Mesothelial cell of epicardium (in vitro differentiated cells): ENCODE measurements around the gene SCFD2. TPM values are rescaled to one million over a fixed set of nuclear protein-coding genes. Genes with fewer than 3 reads are reported as not detected.

Experiments used
- DNase-seq, 2 experiments: peaks; one replicate each; pipeline ENCODE4 v3.0.0; 2021; ENCODE audit warnings: low spot score in 2 of 2; ENCODE audit not compliant: unreplicated experiment in 2 of 2
- H3K27ac Mint-ChIP-seq: 2 replicates; pipeline ENCODE4 v1.8.0; 2021; ENCODE audit warnings: mixed read lengths
- H3K27me3 Mint-ChIP-seq: 2 replicates; pipeline ENCODE4 v1.8.0; 2021; ENCODE audit warnings: low read depth, mixed read lengths
- H3K36me3 Mint-ChIP-seq: 2 replicates; pipeline ENCODE4 v1.8.0; 2021; ENCODE audit warnings: mixed read lengths
- H3K4me1 Mint-ChIP-seq: 2 replicates; pipeline ENCODE4 v1.8.0; 2021; ENCODE audit warnings: mixed read lengths
- H3K4me3 Mint-ChIP-seq: 2 replicates; pipeline ENCODE4 v1.8.0; 2021; ENCODE audit warnings: mild to moderate bottlenecking, moderate library complexity, mixed read lengths
- H3K9me3 Mint-ChIP-seq: 2 replicates; pipeline ENCODE4 v1.8.0; 2021; ENCODE audit warnings: mixed read lengths
- total RNA-seq: library from RNA; stranded (reverse); gene quantifications from 3 replicates; pipeline ENCODE4 v1.2.1, GENCODE V29; 2021
- TF ChIP-seq, protein P1 (sequence below): fragments of 200-600 bp; sonication (generic); IDR thresholded peaks from one replicate; pipeline ENCODE4 v1.5.0; 2021; ENCODE audit warnings: antibody characterized with exemption; ENCODE audit not compliant: unreplicated experiment

The SCFD2 gene
- total RNA-seq, 1 donor from 2014 or later: 15.6 TPM

DNA sequence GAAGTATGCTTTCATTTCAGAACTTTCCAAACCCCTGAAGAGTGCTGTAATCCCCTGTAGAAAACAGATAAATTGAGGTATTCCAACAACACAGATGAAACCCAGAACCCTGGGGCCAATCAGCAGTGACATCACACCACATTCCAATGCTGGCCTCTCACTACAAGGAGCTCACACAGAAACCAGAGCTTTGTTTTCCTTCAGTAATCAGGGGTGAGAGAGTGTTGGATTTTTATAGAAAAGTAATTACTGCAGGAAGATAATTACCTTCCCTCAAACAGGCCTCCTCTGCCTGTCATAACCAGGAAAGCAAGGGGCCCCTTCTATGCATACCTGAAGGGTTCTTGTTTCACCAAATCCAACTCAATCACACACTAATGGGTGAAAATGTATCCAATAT is 246.2 kb downstream of the SCFD2 start:
- Mint-ChIP-seq H3K4me1 (peaks cover 28% of the 10 kb centered on the region), H3K4me3 (no peak overlapping the region), H3K27ac (peak overlapping the region; percentile 97), H3K27me3 (no peaks in the 10 kb centered on the region), H3K9me3 (peaks cover 7% of the 10 kb centered on the region), H3K36me3 (peaks cover 4% of the 10 kb centered on the region)
- TF ChIP-seq, protein P1, sequence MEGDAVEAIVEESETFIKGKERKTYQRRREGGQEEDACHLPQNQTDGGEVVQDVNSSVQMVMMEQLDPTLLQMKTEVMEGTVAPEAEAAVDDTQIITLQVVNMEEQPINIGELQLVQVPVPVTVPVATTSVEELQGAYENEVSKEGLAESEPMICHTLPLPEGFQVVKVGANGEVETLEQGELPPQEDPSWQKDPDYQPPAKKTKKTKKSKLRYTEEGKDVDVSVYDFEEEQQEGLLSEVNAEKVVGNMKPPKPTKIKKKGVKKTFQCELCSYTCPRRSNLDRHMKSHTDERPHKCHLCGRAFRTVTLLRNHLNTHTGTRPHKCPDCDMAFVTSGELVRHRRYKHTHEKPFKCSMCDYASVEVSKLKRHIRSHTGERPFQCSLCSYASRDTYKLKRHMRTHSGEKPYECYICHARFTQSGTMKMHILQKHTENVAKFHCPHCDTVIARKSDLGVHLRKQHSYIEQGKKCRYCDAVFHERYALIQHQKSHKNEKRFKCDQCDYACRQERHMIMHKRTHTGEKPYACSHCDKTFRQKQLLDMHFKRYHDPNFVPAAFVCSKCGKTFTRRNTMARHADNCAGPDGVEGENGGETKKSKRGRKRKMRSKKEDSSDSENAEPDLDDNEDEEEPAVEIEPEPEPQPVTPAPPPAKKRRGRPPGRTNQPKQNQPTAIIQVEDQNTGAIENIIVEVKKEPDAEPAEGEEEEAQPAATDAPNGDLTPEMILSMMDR: no peak
- peak in 1 of 2 experiments; percentile 56 for DNase-seq

DNA sequence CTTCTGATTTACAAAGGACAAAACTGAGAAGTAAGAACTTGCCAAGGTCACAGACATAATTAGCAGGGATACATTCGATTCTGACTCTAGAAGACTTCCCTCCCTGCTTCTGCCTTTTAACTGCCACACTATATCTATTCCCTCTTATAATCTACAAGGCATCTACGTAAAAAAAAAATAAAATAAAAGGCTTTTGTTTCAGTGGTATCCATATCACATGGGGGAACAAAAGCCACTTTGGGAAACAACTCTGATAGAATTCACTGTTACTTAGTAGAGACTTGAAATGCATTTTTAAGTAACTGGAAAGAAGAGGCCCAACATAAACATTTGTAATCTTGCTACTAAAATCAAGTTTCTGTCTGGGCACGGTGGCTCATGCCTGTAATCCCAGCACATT is 247.2 kb downstream of the SCFD2 start:
- no peaks in the 10 kb centered on the region for H3K27me3 Mint-ChIP-seq
- H3K27ac Mint-ChIP-seq: peak overlapping the region; percentile 90
- H3K4me3 Mint-ChIP-seq: no peak overlapping the region
- no peak for DNase-seq
- H3K36me3 Mint-ChIP-seq: peaks cover 4% of the 10 kb centered on the region
- peaks cover 28% of the 10 kb centered on the region for H3K4me1 Mint-ChIP-seq
- TF ChIP-seq, protein P1: no peak
- peaks cover 13% of the 10 kb centered on the region for H3K9me3 Mint-ChIP-seq

DNA sequence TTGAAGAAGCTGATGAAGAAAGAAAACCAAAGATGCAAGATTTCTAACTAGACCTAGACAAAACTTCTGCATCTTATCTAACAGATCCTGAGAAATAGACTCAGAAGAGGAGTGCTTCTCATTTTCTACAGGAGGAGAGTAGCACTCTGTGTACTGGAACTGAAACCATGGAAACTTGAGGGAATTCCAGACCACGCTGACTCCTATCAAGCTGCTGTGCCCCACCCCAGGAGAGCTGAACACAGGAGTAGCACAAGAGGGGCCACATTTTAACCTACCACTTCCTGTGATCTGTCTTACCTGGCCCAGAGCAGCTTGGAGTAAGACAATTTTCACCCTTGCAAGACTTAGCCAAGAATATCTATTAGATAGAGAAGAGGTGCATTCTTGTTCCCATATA is 248.9 kb downstream of the SCFD2 start:
- no peak overlapping the region for H3K4me3 Mint-ChIP-seq
- H3K27ac Mint-ChIP-seq: no peak overlapping the region
- H3K27me3 Mint-ChIP-seq: no peaks in the 10 kb centered on the region
- TF ChIP-seq, protein P1: no peak
- no peak for DNase-seq
- H3K9me3 Mint-ChIP-seq: peaks cover 13% of the 10 kb centered on the region
- H3K36me3 Mint-ChIP-seq: peaks cover 4% of the 10 kb centered on the region
- H3K4me1 Mint-ChIP-seq: peaks cover 28% of the 10 kb centered on the region

DNA sequence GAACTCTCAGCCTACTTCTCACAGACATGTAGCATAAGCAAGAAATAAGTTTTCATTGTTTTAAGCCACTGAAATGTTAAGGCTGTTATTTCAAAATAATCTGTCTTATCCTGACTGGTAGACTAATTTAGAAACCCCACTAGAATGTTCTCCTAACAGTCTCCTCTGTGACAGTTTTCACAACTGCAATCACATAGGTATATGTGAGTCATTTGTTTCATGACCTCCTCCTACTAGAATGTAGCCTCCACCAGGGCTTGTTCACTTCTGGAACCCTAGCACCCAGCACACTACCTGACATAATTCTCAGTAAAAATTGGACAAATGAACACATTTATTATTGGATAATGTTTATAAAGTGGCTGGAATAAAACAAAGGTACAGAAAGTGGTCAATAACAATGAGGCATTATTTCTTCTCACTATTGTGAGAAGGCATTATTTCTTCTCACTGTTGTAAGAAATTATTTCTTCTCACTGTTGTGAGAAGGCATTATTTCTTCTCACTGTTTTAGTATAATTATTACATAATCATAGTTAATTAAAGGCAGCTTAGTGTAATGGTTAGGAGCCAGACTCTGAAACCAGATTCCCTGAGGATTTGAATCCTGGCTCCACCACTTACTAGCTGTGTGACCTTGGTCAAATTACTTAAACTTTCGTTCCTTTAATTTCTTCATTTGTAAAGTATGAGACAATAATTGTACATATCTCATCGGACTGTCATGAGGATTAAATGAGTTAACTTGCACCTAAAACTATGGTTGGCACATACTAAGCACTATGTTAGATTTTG is 252.2 kb downstream of the SCFD2 start:
- TF ChIP-seq, protein P1: no peak
- peaks cover 9% of the 10 kb centered on the region for H3K36me3 Mint-ChIP-seq
- peaks cover 3% of the 10 kb centered on the region for H3K4me1 Mint-ChIP-seq
- no peak overlapping the region for H3K27ac Mint-ChIP-seq
- no peak for DNase-seq
- no peak overlapping the region for H3K4me3 Mint-ChIP-seq
- H3K27me3 Mint-ChIP-seq: no peaks in the 10 kb centered on the region
- peaks cover 19% of the 10 kb centered on the region for H3K9me3 Mint-ChIP-seq

DNA sequence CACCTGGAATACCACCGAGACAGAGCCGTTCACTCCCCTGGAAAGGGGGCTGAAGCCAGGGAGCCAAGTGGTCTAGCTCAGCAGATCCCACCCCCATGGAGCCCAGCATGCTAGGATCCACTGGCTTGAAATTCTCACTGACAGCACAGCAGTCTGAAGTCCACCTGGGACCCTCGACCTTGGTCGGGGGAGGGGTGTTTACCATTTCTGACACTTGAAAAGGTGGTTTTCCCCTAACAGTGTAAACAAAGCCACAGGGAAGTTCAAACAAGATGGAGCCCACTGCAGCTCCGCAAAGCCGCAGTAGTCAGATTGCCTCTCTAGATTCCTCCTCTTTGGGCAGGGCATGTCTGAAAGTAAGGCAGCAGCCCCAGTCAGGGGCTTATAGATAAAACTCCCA is 260.5 kb downstream of the SCFD2 start:
- Mint-ChIP-seq H3K9me3 (peaks cover 18% of the 10 kb centered on the region), H3K27me3 (no peaks in the 10 kb centered on the region), H3K4me1 (peaks cover 8% of the 10 kb centered on the region), H3K36me3 (peaks cover 3% of the 10 kb centered on the region), H3K27ac (no peak overlapping the region), H3K4me3 (no peak overlapping the region)
- DNase-seq: no peak
- TF ChIP-seq, protein P1: no peak
